ENCODE data around the gene OR5D16. TPM values are rescaled to one million over a fixed set of nuclear protein-coding genes. Genes with fewer than 3 reads are reported as not detected.
"Not testable (repeated sequence)": the region's sequence is repeated elsewhere in the genome, so short reads cannot be mapped to it uniquely, and the experiment has no call there.

The OR5D16 gene
- total RNA-seq, 3 donors from 2014 or later, result not detected

GRCh38 chr11:55819330-55819729, 19.2 kb upstream of the OR5D16 start, which contains the start of gene OR5D18:
Gene OR5D18 (plus strand): TSS chr11:55819630. CDS start chr11:55819630, 0 bp downstream.
- no peaks in the 10 kb centered on the region for H3K36me3 ChIP-seq (ENCODE audit: low read depth)
- H3K4me1 ChIP-seq (ENCODE audit: low read depth), result no peaks in the 10 kb centered on the region
- H3K9me3 ChIP-seq, result no peaks in the 10 kb centered on the region
- intact Hi-C loops (cut with DNase I, micrococcal nuclease), result no loop called here
- ATAC-seq (no peak), DNase-seq (no peak)
- H3K4me3 ChIP-seq, result no peak within 1 kb of the TSS
- TF ChIP-seq, protein P1, sequence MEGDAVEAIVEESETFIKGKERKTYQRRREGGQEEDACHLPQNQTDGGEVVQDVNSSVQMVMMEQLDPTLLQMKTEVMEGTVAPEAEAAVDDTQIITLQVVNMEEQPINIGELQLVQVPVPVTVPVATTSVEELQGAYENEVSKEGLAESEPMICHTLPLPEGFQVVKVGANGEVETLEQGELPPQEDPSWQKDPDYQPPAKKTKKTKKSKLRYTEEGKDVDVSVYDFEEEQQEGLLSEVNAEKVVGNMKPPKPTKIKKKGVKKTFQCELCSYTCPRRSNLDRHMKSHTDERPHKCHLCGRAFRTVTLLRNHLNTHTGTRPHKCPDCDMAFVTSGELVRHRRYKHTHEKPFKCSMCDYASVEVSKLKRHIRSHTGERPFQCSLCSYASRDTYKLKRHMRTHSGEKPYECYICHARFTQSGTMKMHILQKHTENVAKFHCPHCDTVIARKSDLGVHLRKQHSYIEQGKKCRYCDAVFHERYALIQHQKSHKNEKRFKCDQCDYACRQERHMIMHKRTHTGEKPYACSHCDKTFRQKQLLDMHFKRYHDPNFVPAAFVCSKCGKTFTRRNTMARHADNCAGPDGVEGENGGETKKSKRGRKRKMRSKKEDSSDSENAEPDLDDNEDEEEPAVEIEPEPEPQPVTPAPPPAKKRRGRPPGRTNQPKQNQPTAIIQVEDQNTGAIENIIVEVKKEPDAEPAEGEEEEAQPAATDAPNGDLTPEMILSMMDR (IDR thresholded peaks at IDR 0.05), result no peak

- Histone ChIP-seq H3K36me3 (ENCODE audit: low read depth) (no peaks in the 10 kb centered on the region), H3K4me3 (no peak within 1 kb of the TSS), H3K9me3 (no peaks in the 10 kb centered on the region), H3K4me1 (ENCODE audit: low read depth) (no peaks in the 10 kb centered on the region)
- no peak for DNase-seq
- TF ChIP-seq, protein P1 (IDR thresholded peaks at IDR 0.05), result no peak
- no peak for ATAC-seq
- intact Hi-C loops (cut with DNase I, micrococcal nuclease), result no loop called here
Measured at GRCh38 chr11:55826919-55827318, 11.6 kb upstream of the OR5D16 start, which contains the start of gene OR5L2. Gene OR5L2 (plus strand): TSS chr11:55827219. CDS start chr11:55827219, 0 bp downstream.

- Histone ChIP-seq H3K4me3 (no peak overlapping the region), H3K4me1 (ENCODE audit: low read depth) (no peaks in the 10 kb centered on the region), H3K36me3 (ENCODE audit: low read depth) (no peaks in the 10 kb centered on the region), H3K9me3 (peaks cover 6% of the 10 kb centered on the region)
- DNase-seq (no peak), ATAC-seq (no peak)
- intact Hi-C loops (cut with DNase I, micrococcal nuclease), result no loop called here
- TF ChIP-seq, protein P1 (IDR thresholded peaks at IDR 0.05), result no peak
Measured at GRCh38 chr11:55847453-55847852, 8.9 kb downstream of the OR5D16 start.

DNA sequence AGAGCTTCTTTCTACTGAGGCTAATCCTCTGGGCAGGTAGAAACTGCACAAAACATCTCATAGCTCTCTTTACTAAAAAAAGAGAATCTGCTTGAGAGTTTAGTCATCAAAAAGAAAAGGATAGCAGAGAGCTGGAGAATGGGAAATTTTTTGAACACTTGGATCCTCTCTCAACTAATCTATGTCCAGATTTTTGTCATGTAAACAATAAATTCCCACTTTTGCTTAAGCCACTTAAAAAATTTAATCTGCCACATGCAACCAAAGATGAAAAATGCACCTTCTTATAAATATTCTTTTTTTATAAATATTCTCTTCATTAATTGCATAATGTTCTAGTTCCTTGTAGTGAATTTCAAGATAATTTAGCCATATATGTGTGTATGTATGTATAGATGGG, 10.5 kb downstream of the OR5D16 start:
- ATAC-seq (no peak), DNase-seq (no peak)
- H3K4me3 ChIP-seq, result no peak overlapping the region
- intact Hi-C loops (cut with DNase I, micrococcal nuclease), result no loop called here
- H3K4me1 ChIP-seq (ENCODE audit: low read depth), result no peaks in the 10 kb centered on the region
- TF ChIP-seq, protein P1 (IDR thresholded peaks at IDR 0.05), result no peak
- peaks cover 6% of the 10 kb centered on the region for H3K9me3 ChIP-seq
- no peaks in the 10 kb centered on the region for H3K36me3 ChIP-seq (ENCODE audit: low read depth)

DNA sequence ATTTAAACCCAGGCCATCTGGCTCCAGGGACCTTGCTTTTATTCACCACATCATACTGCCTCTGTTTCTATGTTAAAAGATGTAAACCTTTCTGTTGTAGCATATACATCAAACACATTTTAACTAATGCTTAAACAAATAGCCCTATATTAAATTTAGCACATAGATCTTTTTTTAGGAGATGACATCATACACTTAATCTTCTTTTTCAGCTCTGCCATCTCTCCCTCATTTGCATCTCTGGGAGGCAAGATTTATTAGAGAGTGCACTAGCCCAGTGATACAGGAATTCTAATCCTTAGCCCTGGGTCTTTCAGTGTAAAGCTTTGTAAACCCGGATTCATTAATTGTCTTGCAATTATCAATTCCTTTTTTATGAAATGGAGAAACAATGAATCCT, 13.6 kb downstream of the OR5D16 start:
- Histone ChIP-seq H3K9me3 (no peaks in the 10 kb centered on the region), H3K4me3 (no peak overlapping the region), H3K4me1 (ENCODE audit: low read depth) (no peaks in the 10 kb centered on the region), H3K36me3 (ENCODE audit: low read depth) (no peaks in the 10 kb centered on the region)
- TF ChIP-seq, protein P1 (IDR thresholded peaks at IDR 0.05), result no peak
- DNase-seq, result no peak
- ATAC-seq, result no peak
- intact Hi-C loops (cut with DNase I, micrococcal nuclease), result no loop called here

- Histone ChIP-seq H3K9me3 (no peaks in the 10 kb centered on the region), H3K4me1 (ENCODE audit: low read depth) (no peaks in the 10 kb centered on the region), H3K4me3 (no peak overlapping the region), H3K36me3 (ENCODE audit: low read depth) (no peaks in the 10 kb centered on the region)
- ATAC-seq (no peak), DNase-seq (no peak)
- TF ChIP-seq, protein P1 (IDR thresholded peaks at IDR 0.05), result no peak
- intact Hi-C loops (cut with DNase I, micrococcal nuclease), result no loop called here
Measured at GRCh38 chr11:55854704-55855103, 16.2 kb downstream of the OR5D16 start.

GRCh38 chr11:55867354-55867753, 28.8 kb downstream of the OR5D16 start:
- H3K9me3 ChIP-seq; DNase-seq; H3K4me1 ChIP-seq (ENCODE audit: low read depth); H3K36me3 ChIP-seq (ENCODE audit: low read depth); H3K4me3 ChIP-seq; intact Hi-C loops (cut with DNase I, micrococcal nuclease); ATAC-seq: not testable (repeated sequence)

DNA sequence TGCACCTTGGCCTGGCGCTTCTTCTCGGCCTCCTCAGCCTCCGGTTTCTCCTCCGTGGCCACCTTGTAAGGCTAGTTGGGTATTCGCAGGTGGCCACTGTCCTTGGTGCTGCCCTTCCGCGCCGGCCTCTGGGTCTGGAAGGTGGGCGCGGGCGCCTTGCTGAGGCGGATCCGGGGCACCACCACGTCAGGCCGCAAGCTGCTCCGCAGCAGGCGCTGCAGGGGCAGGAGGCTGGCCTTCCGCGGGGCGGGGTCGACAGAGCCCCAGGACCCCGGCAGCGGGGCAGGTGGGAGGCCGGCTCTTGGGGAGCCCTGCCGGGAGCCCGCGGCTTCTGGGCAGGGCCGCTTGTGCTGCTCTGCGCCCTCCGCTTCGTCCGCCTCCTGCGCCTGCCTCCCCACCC, 34.2 kb downstream of the OR5D16 start:
- H3K9me3 ChIP-seq; ATAC-seq; intact Hi-C loops (cut with DNase I, micrococcal nuclease); H3K4me3 ChIP-seq; H3K36me3 ChIP-seq (ENCODE audit: low read depth); H3K4me1 ChIP-seq (ENCODE audit: low read depth): not testable (repeated sequence)
- DNase-seq, result peak in 2 of 3 donors; percentile 9 to 48

DNA sequence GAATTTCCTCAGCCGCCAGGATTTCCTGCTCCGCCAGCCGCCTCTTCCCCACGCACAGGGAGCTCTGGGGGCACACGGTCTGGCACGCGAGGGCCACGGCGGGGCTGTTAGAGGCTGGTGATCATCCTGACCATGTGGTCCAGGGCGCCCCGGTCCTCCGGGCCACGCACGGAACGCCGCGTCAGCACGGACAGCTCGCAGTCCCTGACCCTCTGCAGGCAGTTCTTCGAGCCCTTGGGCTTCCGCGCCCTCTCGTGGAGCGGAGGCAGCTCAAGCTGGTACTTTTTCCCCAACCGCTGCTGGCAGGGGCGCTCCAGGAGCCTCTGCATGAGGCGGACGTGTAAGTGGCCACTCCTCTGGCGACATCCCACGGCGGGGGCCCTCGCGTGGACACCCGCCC, 34.6 kb downstream of the OR5D16 start:
- ATAC-seq; H3K36me3 ChIP-seq (ENCODE audit: low read depth); H3K4me3 ChIP-seq; H3K4me1 ChIP-seq (ENCODE audit: low read depth); intact Hi-C loops (cut with DNase I, micrococcal nuclease); H3K9me3 ChIP-seq: not testable (repeated sequence)
- peak in 2 of 3 donors; percentile 19 to 69 for DNase-seq
